CD4-positive, alpha-beta T cell (primary cell): ENCODE data around the gene LRCH2. TPM values are rescaled to one million over a fixed set of nuclear protein-coding genes. Genes with fewer than 3 reads are reported as not detected.

ENCODE experiments used
- ATAC-seq: fragments of 200-7000 bp; cut with Tn5 transposase; one replicate; pipeline ENCODE4 v1.10.0; 2022; ENCODE audit warnings: mild to moderate bottlenecking; ENCODE audit not compliant: poor library complexity
- CTCF ChIA-PET: fragments of 350-600 bp; sonication (Branson Sonifier 250); formaldehyde crosslinking; loops from one replicate; lab custom pipeline; 2021; ENCODE audit warnings: antibody characterized with exemption, inconsistent platforms; lab: Charles Lee
- POLR2A ChIA-PET: fragments of 350-600 bp; sonication (Branson Sonifier 250); formaldehyde crosslinking; loops from one replicate; lab custom pipeline; 2021; ENCODE audit warnings: antibody characterized with exemption, inconsistent platforms; lab: Charles Lee
- DNase-seq, 14 experiments: peaks; one replicate each; pipeline ENCODE4 v3.0.0-alpha.2; 2013 to 2020; ENCODE audit warnings: mixed read lengths in 2 of 14
- H3K27ac ChIP-seq, 2 donors: one replicate each; pipeline versions ENCODE4 v1.5.1 to v1.7.0; 2013; ENCODE audit warnings: low read length in 2 of 2, low read depth in 1 of 2, mild to moderate bottlenecking in 1 of 2
- H3K27me3 ChIP-seq, 2 experiments: 1 replicate in 1 of 2; 2 replicates in 1 of 2; pipeline versions ENCODE4 v1.6.1 to v1.7.0; 2013; ENCODE audit warnings: low read length in 2 of 2, control low read depth in 1 of 2, mild to moderate bottlenecking in 1 of 2, moderate library complexity in 1 of 2; ENCODE audit not compliant: insufficient read depth in 2 of 2, control insufficient read depth in 1 of 2
- H3K36me3 ChIP-seq: one replicate; pipeline ENCODE4 v1.6.1; 2013; ENCODE audit warnings: low read length, control low read depth; ENCODE audit not compliant: insufficient read depth
- H3K4me1 ChIP-seq: one replicate; pipeline ENCODE4 v1.6.1; 2013; ENCODE audit warnings: low read length, control low read depth; ENCODE audit not compliant: insufficient read depth
- H3K4me3 ChIP-seq: one replicate; pipeline ENCODE4 v1.5.1; 2013; ENCODE audit warnings: mild to moderate bottlenecking, low read length, moderate library complexity
- H3K9me3 ChIP-seq, 2 experiments: 1 replicate in 1 of 2; 2 replicates in 1 of 2; pipeline versions ENCODE4 v1.6.1 to v1.7.0; 2013; ENCODE audit warnings: low read length in 2 of 2, mild to moderate bottlenecking in 2 of 2, control low read depth in 1 of 2, moderate library complexity in 1 of 2; ENCODE audit not compliant: control insufficient read depth in 1 of 2, insufficient read depth in 1 of 2
- H3K27ac Mint-ChIP-seq: one replicate; pipeline ENCODE4 v1.8.0; 2020; ENCODE audit warnings: mixed read lengths
- H3K27me3 Mint-ChIP-seq: one replicate; pipeline ENCODE4 v1.8.0; 2021; ENCODE audit warnings: mixed read lengths
- H3K36me3 Mint-ChIP-seq: one replicate; pipeline ENCODE4 v1.8.0; 2021; ENCODE audit warnings: low read depth, mixed read lengths
- H3K4me1 Mint-ChIP-seq: one replicate; pipeline ENCODE4 v1.8.0; 2021; ENCODE audit warnings: low read depth, mixed read lengths
- H3K4me3 Mint-ChIP-seq: one replicate; pipeline ENCODE4 v1.8.0; 2020; ENCODE audit warnings: mild to moderate bottlenecking, mixed read lengths
- H3K9me3 Mint-ChIP-seq: one replicate; pipeline ENCODE4 v1.8.0; 2020; ENCODE audit warnings: mixed read lengths
- intact Hi-C, 2 experiments: fragments of 100-400 bp; cut with DNase I in 1 of 2; cut with micrococcal nuclease in 1 of 2; formaldehyde crosslinking; loops; one replicate each; pipeline versions ENCODE4 v1.15.1 to v1.9.0; 2023 to 2025; cut with DNase I, micrococcal nuclease
- total RNA-seq, 174 experiments: library from RNA in 2 of 174; stranded (reverse) in 2 of 174; gene quantifications; one replicate each; pipeline ENCODE4 v1.2.3 and lab custom pipeline; 2021 to 2026
- TF ChIP-seq, protein P1 (sequence below): fragments of 200-600 bp; IDR thresholded peaks from one replicate; pipeline ENCODE4 v1.8.0; 2022; ENCODE audit warnings: antibody characterized with exemption, mild to moderate bottlenecking

LRCH2 gene
- total RNA-seq, 2 experiments from 2014 or later: not detected

DNA sequence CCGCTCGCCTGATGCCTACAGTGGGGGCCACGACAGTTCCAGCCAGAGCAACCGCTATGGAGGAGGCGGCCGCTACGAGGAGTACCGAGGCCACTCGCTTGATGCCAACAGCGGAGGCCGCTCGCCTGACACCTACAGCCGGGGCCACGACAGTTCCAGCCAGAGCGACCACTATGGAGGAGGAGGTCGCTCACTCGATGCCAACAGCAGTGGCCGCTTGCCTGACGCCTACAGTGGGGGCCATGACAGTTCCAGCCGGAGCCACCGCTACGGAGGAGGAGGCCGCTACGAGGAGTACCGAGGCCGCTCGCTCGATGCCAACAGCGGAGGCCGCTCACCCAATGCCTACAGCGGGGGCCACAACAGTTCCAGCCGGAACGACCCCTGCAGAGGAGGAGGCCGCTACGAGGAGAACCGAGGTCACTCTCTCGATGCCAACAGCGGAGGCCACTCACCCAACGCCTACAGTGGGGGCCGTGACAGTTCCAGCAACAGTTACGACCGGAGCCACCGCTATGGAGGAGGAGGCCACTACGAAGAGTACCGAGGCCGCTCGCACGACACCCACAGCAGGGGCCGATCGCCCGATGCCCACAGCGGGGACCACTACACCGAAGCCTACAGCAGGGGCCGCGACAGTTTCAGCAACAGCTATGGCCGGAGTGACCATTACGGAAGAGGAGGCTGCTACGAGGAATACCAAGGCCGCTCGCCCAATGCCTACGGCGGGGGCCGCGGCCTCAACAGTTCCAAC lies 42.2 kb downstream of the LRCH2 start:
- H3K27me3 Mint-ChIP-seq: no peaks in the 10 kb centered on the region
- no peak overlapping the region for H3K4me3 Mint-ChIP-seq
- intact Hi-C loops: no loop called here
- Histone ChIP-seq H3K4me3 (no peak overlapping the region), H3K27me3 (no peaks in the 10 kb centered on the region), H3K4me1 (no peaks in the 10 kb centered on the region), H3K36me3 (no peaks in the 10 kb centered on the region), H3K9me3 (peaks cover 0 to 32% of the 10 kb centered on the region in 2 experiments), H3K27ac (no peak overlapping the region)
- POLR2A ChIA-PET: no interaction called here
- H3K27ac Mint-ChIP-seq: no peak overlapping the region
- H3K9me3 Mint-ChIP-seq: peaks cover 2% of the 10 kb centered on the region
- CTCF ChIA-PET: no interaction called here
- no peaks in the 10 kb centered on the region for H3K4me1 Mint-ChIP-seq
- ATAC-seq (no peak), DNase-seq (no peak)
- no peaks in the 10 kb centered on the region for H3K36me3 Mint-ChIP-seq
- TF ChIP-seq, protein P1, sequence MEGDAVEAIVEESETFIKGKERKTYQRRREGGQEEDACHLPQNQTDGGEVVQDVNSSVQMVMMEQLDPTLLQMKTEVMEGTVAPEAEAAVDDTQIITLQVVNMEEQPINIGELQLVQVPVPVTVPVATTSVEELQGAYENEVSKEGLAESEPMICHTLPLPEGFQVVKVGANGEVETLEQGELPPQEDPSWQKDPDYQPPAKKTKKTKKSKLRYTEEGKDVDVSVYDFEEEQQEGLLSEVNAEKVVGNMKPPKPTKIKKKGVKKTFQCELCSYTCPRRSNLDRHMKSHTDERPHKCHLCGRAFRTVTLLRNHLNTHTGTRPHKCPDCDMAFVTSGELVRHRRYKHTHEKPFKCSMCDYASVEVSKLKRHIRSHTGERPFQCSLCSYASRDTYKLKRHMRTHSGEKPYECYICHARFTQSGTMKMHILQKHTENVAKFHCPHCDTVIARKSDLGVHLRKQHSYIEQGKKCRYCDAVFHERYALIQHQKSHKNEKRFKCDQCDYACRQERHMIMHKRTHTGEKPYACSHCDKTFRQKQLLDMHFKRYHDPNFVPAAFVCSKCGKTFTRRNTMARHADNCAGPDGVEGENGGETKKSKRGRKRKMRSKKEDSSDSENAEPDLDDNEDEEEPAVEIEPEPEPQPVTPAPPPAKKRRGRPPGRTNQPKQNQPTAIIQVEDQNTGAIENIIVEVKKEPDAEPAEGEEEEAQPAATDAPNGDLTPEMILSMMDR: no peak

DNA sequence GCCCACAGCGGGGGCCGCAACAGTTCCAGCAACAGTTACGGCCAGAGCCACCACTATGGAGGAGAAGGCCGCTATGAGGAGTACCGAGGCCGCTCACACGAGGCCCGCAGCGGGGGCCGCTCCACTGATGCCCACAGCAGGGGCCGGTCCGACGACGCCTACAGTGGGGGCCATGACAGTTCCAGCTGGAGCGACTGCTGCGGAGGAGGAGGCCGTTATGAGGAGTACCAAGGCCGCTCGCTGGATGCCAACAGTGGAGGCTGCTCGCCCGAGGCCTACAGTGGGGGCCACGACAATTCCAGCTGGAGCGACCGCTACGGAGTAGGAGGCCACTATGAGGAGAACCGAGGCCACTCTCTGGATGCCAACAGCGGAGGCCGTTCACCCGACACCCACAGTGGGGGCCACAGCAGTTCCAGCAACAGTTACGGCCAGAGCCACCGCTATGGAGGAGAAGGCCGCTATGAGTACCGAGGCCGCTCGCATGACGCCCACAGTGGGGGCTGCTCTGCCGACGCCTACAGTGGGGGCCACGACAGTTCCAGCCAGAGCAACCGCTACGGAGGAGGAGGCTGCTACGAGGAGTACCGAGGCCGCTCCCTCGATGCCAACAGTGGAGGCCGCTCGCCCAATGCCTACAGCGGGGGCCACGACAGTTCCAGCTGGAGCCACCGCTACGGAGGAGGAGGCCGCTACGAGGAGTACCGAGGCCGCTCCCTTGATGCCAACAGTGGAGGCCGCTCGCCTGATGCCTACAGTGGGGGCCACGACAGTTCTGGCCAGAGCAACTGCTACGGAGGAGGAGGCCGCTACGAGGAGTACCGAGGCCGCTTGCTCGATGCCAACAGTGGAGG lies 43.0 kb downstream of the LRCH2 start:
- POLR2A ChIA-PET: no interaction called here
- Mint-ChIP-seq H3K36me3 (no peaks in the 10 kb centered on the region), H3K4me1 (no peaks in the 10 kb centered on the region), H3K9me3 (peaks cover 2% of the 10 kb centered on the region), H3K27ac (no peak overlapping the region), H3K4me3 (no peak overlapping the region), H3K27me3 (no peaks in the 10 kb centered on the region)
- no peaks in the 10 kb centered on the region for H3K36me3 ChIP-seq
- CTCF ChIA-PET: no interaction called here
- intact Hi-C loops: no loop called here
- H3K27me3 ChIP-seq: no peaks in the 10 kb centered on the region
- TF ChIP-seq, protein P1: no peak
- ATAC-seq (no peak), DNase-seq (no peak)
- peaks cover 0 to 32% of the 10 kb centered on the region in 2 experiments for H3K9me3 ChIP-seq
- H3K4me3 ChIP-seq: no peak overlapping the region
- H3K27ac ChIP-seq: no peak overlapping the region
- no peaks in the 10 kb centered on the region for H3K4me1 ChIP-seq

DNA sequence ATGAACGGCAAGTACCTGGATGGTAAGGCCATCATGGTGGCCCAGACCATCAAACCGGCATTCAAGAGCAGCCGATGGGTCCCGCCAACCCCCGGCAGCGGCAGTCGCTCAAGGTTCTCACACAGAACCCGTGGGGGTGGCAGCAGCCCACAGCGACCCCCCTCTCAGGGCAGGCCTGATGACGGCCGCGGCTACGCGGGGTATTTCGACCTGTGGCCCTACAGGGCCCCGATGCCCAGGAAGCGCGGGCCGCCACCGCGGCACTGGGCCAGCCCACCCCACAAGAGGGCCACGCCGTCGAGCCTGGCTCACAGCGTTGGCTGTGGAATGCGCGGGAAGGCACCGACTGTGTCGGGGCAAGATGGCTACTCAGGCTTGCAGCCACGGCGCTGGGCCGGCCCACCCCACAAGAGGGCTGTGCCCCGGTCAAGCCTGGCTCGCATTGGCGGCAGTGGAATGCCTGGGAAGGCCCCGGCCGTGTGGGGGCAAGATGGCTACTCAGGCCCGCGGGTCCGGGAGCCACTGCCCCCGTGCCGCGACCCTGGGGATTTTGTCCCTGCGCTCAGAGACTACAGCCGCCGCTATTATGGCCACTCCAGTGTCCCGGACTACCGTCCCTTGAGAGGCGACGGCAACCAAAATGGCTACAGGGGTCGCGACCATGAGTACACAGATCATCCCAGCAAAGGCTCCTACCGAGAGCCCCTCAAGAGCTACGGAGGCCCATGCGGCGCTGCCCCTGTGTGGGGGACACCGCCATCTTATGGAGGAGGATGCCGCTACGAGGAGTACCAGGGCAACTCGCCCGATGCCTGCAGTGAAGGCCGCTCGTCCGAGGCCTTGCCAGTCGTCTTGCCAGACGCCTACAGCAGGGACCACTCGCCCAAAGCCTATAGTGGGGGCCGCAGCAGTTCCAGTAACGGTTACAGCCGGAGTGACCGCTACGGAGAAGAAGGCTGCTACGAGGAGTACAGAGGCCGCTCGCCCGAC lies 44.0 kb downstream of the LRCH2 start:
- intact Hi-C loops: no loop called here
- Mint-ChIP-seq H3K36me3 (no peaks in the 10 kb centered on the region), H3K4me1 (no peaks in the 10 kb centered on the region), H3K27me3 (no peaks in the 10 kb centered on the region), H3K27ac (no peak overlapping the region), H3K9me3 (peaks cover 2% of the 10 kb centered on the region), H3K4me3 (no peak overlapping the region)
- TF ChIP-seq, protein P1: no peak
- Histone ChIP-seq H3K4me1 (no peaks in the 10 kb centered on the region), H3K36me3 (no peaks in the 10 kb centered on the region), H3K9me3 (peaks cover 0 to 32% of the 10 kb centered on the region in 2 experiments), H3K27ac (no peak overlapping the region), H3K27me3 (no peaks in the 10 kb centered on the region), H3K4me3 (no peak overlapping the region)
- POLR2A ChIA-PET: no interaction called here
- CTCF ChIA-PET: no interaction called here
- ATAC-seq (no peak), DNase-seq (no peak)
